H1 (cell line): ENCODE results near the gene HECTD4. TPM values are rescaled to one million over a fixed set of nuclear protein-coding genes. Genes with fewer than 3 reads are reported as not detected.

ENCODE experiments used
- CTCF ChIA-PET: fragments of 300-600 bp; sonication (Branson Sonifier 250); formaldehyde crosslinking; loops from one replicate; lab custom pipeline; 2021; ENCODE audit not compliant: partially characterized antibody; lab: Charles Lee
- POLR2A ChIA-PET: fragments of 300-600 bp; sonication (Branson Sonifier 250); formaldehyde crosslinking; loops from one replicate; lab custom pipeline; 2021; ENCODE audit warnings: inconsistent platforms; ENCODE audit not compliant: partially characterized antibody; lab: Charles Lee
- DNase-seq, 2 experiments: peaks; one replicate each; pipeline versions ENCODE4 v3.0.0 to v3.0.0-alpha.2; 2010 to 2022; ENCODE audit warnings: low spot score in 2 of 2, low read depth in 1 of 2, mixed read lengths in 1 of 2
- FAIRE-seq: peaks from 2 replicates; lab custom pipeline; 2011; peaks lifted over from hg19 to GRCh38; lab: Jason Lieb, UNC
- H2AFZ ChIP-seq: 2 replicates; pipeline ENCODE4 v1.8.1; 2012; ENCODE audit warnings: low read length, inconsistent platforms
- H2AK5ac ChIP-seq: 2 replicates; pipeline ENCODE4 v1.6.1; 2013; ENCODE audit warnings: low read depth, low read length
- H2BK120ac ChIP-seq: replicated peaks from 2 replicates; pipeline ENCODE3; 2013; ENCODE audit warnings: low read depth, low read length, inconsistent platforms
- H2BK12ac ChIP-seq: 2 replicates; pipeline ENCODE4 v1.6.1; 2013; ENCODE audit warnings: low read depth, low read length
- H2BK15ac ChIP-seq: 2 replicates; pipeline ENCODE4 v1.6.1; 2013; ENCODE audit warnings: low read length
- H2BK20ac ChIP-seq: 2 replicates; pipeline ENCODE4 v1.6.1; 2013; ENCODE audit warnings: low read length
- H2BK5ac ChIP-seq: 2 replicates; pipeline ENCODE4 v1.6.1; 2013; ENCODE audit warnings: low read depth, low read length
- H3K14ac ChIP-seq: 2 replicates; pipeline ENCODE4 v1.6.1; 2013; ENCODE audit warnings: inconsistent platforms; ENCODE audit not compliant: insufficient read length
- H3K18ac ChIP-seq: 2 replicates; pipeline ENCODE4 v1.6.1; 2013; ENCODE audit warnings: low read length; ENCODE audit errors: extremely low read depth
- H3K23ac ChIP-seq: 2 replicates; pipeline ENCODE4 v1.6.1; 2013; ENCODE audit warnings: inconsistent platforms; ENCODE audit not compliant: insufficient read length
- H3K23me2 ChIP-seq: 2 replicates; pipeline ENCODE4 v1.6.1; 2013; ENCODE audit warnings: low read depth, low read length
- H3K27ac ChIP-seq: 2 replicates; pipeline ENCODE4 v1.6.1; 2011; ENCODE audit warnings: low read depth, low read length, inconsistent platforms
- H3K27me3 ChIP-seq, 4 experiments: replicated peaks in 1 of 4; 1 replicate in 1 of 4; 2 replicates in 3 of 4; pipeline versions ENCODE4 v1.6.1 to v1.8.1; 2011 to 2013; ENCODE audit warnings: low read length in 3 of 4, mild to moderate bottlenecking in 3 of 4, inconsistent platforms in 2 of 4, mixed read lengths in 2 of 4, moderate library complexity in 1 of 4; ENCODE audit not compliant: control insufficient read depth in 3 of 4, insufficient read depth in 3 of 4; ENCODE audit errors: extremely low read depth in 1 of 4
- H3K36me3 ChIP-seq, 4 experiments: 2 replicates each; pipeline versions ENCODE4 v1.6.1 to v1.8.1; 2011 to 2013; ENCODE audit warnings: mild to moderate bottlenecking in 4 of 4, low read length in 3 of 4, moderate library complexity in 2 of 4, control low read depth in 1 of 4, inconsistent platforms in 1 of 4; ENCODE audit not compliant: insufficient read depth in 4 of 4, control insufficient read depth in 2 of 4
- H3K4ac ChIP-seq: replicated peaks from 2 replicates; pipeline ENCODE3; 2013; ENCODE audit warnings: low read length, low read depth, mixed read lengths, inconsistent platforms; ENCODE audit not compliant: insufficient read length
- H3K4me1 ChIP-seq, 4 experiments: replicated peaks in 1 of 4; 1 replicate in 1 of 4; 2 replicates in 3 of 4; pipeline versions ENCODE4 v1.6.1 to v1.8.1; 2011 to 2013; ENCODE audit warnings: low read length in 3 of 4, inconsistent platforms in 2 of 4, mixed read lengths in 1 of 4; ENCODE audit not compliant: insufficient read depth in 4 of 4, control insufficient read depth in 3 of 4
- H3K4me2 ChIP-seq, 2 experiments: 2 replicates each; pipeline versions ENCODE4 v1.6.1 to v1.8.1; 2011 to 2013; ENCODE audit warnings: low read depth in 2 of 2, low read length in 2 of 2, control low read depth in 1 of 2, inconsistent platforms in 1 of 2, mild to moderate bottlenecking in 1 of 2; ENCODE audit not compliant: insufficient read depth in 1 of 2
- H3K4me3 ChIP-seq, 4 experiments: fragments of 200-600, 300-600 bp in 1 of 4; sonication (generic), shearing (Covaris generic), sonication (Bioruptor Twin) in 1 of 4; 2 replicates each; pipeline versions ENCODE4 v1.5.1 to v1.8.1; 2011 to 2016; ENCODE audit warnings: low read length in 4 of 4, low read depth in 3 of 4, control low read depth in 2 of 4, inconsistent platforms in 2 of 4, mild to moderate bottlenecking in 2 of 4, mixed read lengths in 1 of 4, moderate library complexity in 1 of 4; ENCODE audit not compliant: insufficient read depth in 2 of 4; ENCODE audit errors: extremely low read depth in 1 of 4
- H3K56ac ChIP-seq: replicated peaks from 2 replicates; pipeline ENCODE3; 2013; ENCODE audit warnings: low read depth, mild to moderate bottlenecking, mixed read lengths, low read length, inconsistent platforms; ENCODE audit not compliant: insufficient read length
- H3K79me1 ChIP-seq: 2 replicates; pipeline ENCODE4 v1.6.1; 2013; ENCODE audit warnings: low read depth, low read length, control low read depth
- H3K79me2 ChIP-seq, 2 experiments: 2 replicates each; pipeline versions ENCODE4 v1.6.1 to v1.8.1; 2012 to 2013; ENCODE audit warnings: low read length in 2 of 2, mild to moderate bottlenecking in 2 of 2, inconsistent platforms in 1 of 2; ENCODE audit not compliant: insufficient read depth in 2 of 2, control insufficient read depth in 1 of 2
- H3K9ac ChIP-seq, 4 experiments: replicated peaks in 1 of 4; 1 replicate in 1 of 4; 2 replicates in 3 of 4; pipeline versions ENCODE4 v1.6.1 to v1.8.1; 2011 to 2013; ENCODE audit warnings: low read depth in 3 of 4, low read length in 3 of 4, control low read depth in 2 of 4, mild to moderate bottlenecking in 2 of 4, moderate library complexity in 2 of 4, inconsistent platforms in 1 of 4; ENCODE audit errors: extremely low read depth in 1 of 4
- H3K9me3 ChIP-seq, 2 experiments: 2 replicates each; pipeline versions ENCODE4 v1.6.1 to v1.8.1; 2012 to 2013; ENCODE audit warnings: mild to moderate bottlenecking in 2 of 2, moderate library complexity in 2 of 2, control low read depth in 1 of 2, inconsistent platforms in 1 of 2, low read depth in 1 of 2, low read length in 1 of 2, mixed read lengths in 1 of 2; ENCODE audit not compliant: insufficient read depth in 2 of 2
- H4K20me1 ChIP-seq, 2 experiments: replicated peaks in 1 of 2; 2 replicates each; pipeline versions ENCODE3 to v1.8.1; 2011 to 2013; ENCODE audit warnings: inconsistent platforms in 2 of 2, low read length in 2 of 2, mild to moderate bottlenecking in 1 of 2; ENCODE audit not compliant: insufficient read depth in 2 of 2, control insufficient read depth in 1 of 2
- H4K5ac ChIP-seq: 2 replicates; pipeline ENCODE4 v1.6.1; 2013; ENCODE audit warnings: low read length, low read depth, mixed read lengths, inconsistent platforms; ENCODE audit not compliant: insufficient read length
- H4K8ac ChIP-seq: 2 replicates; pipeline ENCODE4 v1.8.0; 2013; ENCODE audit warnings: mild to moderate bottlenecking, moderate library complexity, low read length, inconsistent platforms; ENCODE audit not compliant: insufficient read depth; ENCODE audit errors: extremely low read depth
- H4K91ac ChIP-seq: replicated peaks from 2 replicates; pipeline ENCODE3; 2013; ENCODE audit warnings: low read length, mixed read lengths, inconsistent platforms; ENCODE audit not compliant: insufficient read length
- EGR1 ChIP-seq: IDR thresholded peaks from 2 replicates; pipeline ENCODE4 v1.6.1; 2011; ENCODE audit warnings: low read depth, low read length, borderline replicate concordance
- POU5F1 ChIP-seq: IDR thresholded peaks from 2 replicates; pipeline ENCODE4 v1.6.1; 2011; ENCODE audit warnings: low read depth, mild to moderate bottlenecking, low read length, moderate library complexity
- WGBS, 2 experiments: shearing (Covaris generic) in 1 of 2; methylation state at CpG; one replicate each; pipeline versions ENCODE4 v1.1.6 to v1.1.7; 2013 to 2015; ENCODE audit warnings: low lambda C conversion rate in 2 of 2, mixed read lengths in 2 of 2, inconsistent platforms in 1 of 2, low coverage in 1 of 2, missing lambda C conversion rate in 1 of 2; ENCODE audit not compliant: insufficient replicate concordance in 2 of 2, insufficient coverage in 1 of 2, insufficient read length in 1 of 2; ENCODE audit errors: extremely low coverage in 1 of 2, missing lambda C conversion rate in 1 of 2; 5-methylcytosine and 5-hydroxymethylcytosine counted together
- polyA plus RNA-seq, 7 experiments: library from polyadenylated mRNA; depleted of rRNA in 3 of 7; stranded (reverse) in 5 of 7; unstranded in 2 of 7; fragments of >200 nt in 5 of 7; fragments of 200-250 nt in 2 of 7; gene quantifications; 1 replicate in 5 of 7; 2 replicates in 1 of 7; 4 replicates in 1 of 7; pipeline versions ENCODE4 v1.2.1 to v1.2.3, GENCODE V29; 2011 to 2013; ENCODE audit warnings: missing spikeins in 2 of 7, mixed read lengths in 2 of 7
- total RNA-seq: library from RNA; stranded (reverse); fragmentation: NEBNext Ultra II Directional; extraction: Animal tissue kit (Norgen Biotek cat#: 25700); gene quantifications from 2 replicates; pipeline ENCODE4 v1.2.1, GENCODE V29; 2021
- TF ChIP-seq, protein P1 (sequence below), 3 experiments: IDR thresholded peaks; 1 replicate in 2 of 3; 2 replicates in 1 of 3; pipeline versions ENCODE4 v1.5.1 to v1.6.1; 2011; ENCODE audit warnings: low read length in 3 of 3, mild to moderate bottlenecking in 3 of 3, inconsistent platforms in 2 of 3, low read depth in 1 of 3, moderate library complexity in 1 of 3; ENCODE audit not compliant: insufficient read depth in 1 of 3; ENCODE audit errors: control extremely low read depth in 1 of 3

HECTD4 gene
- total and polyA plus RNA-seq, 2 of the 8 experiments (the other 6 are each of a cell fraction or from before 2014, with no cell fraction given): 6.5 to 33.7 TPM

DNA sequence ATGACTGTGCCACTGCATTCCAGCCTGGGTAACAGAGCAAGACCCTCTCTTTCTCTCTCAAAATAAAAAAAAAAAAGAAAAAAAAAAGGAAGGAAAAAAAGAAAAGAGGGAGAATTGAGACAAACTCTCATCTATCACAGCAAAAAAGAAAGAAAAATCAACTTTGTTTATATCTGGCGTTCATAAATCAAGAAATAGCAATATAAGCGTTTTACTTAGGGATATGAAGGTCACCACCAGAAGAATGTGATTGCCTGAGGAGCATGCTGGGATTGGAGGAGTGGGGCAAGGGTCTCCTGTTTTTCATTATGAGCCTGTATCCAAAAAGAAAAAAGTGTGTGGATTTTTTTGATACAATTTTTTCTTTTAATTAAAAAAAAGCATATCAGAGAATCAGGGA lies 78.4 kb downstream of the HECTD4 start:
- Histone ChIP-seq H2BK20ac (no peak overlapping the region), H3K23ac (no peak overlapping the region), H3K9me3 (no peaks in the 10 kb centered on the region), H3K23me2 (no peaks in the 10 kb centered on the region), H2AK5ac (no peak overlapping the region), H4K91ac (no peak overlapping the region), H3K4ac (no peak overlapping the region), H4K8ac (no peak overlapping the region), H4K20me1 (no peaks in the 10 kb centered on the region), H3K27ac (no peak overlapping the region), H3K56ac (no peak overlapping the region), H3K14ac (no peak overlapping the region), H2AFZ (no peak overlapping the region), H3K4me3 (no peak overlapping the region), H3K9ac (no peak overlapping the region), H3K79me2 (no peaks in the 10 kb centered on the region), H3K27me3 (no peaks in the 10 kb centered on the region), H2BK5ac (no peak overlapping the region), H2BK15ac (no peak overlapping the region), H4K5ac (no peak overlapping the region), H2BK12ac (no peak overlapping the region), H3K4me1 (no peaks in the 10 kb centered on the region), H3K36me3 (peaks cover 0 to 11% (median 1%) of the 10 kb centered on the region in 4 experiments; a peak in 1 of 8 replicates), H3K79me1 (no peaks in the 10 kb centered on the region), H3K4me2 (no peak overlapping the region), H2BK120ac (no peak overlapping the region), H3K18ac (no peak overlapping the region)
- CTCF ChIA-PET: no interaction called here
- 97% methylated on average over 2 of the region's 2 CpGs; no CpG with 5 or more reads in 1 of the 2 experiments for WGBS, 2 experiments
- FAIRE-seq: no peak
- no peak for DNase-seq
- POLR2A ChIA-PET: no interaction called here
- no peak for TF ChIP-seq EGR1
- TF ChIP-seq POU5F1: no peak
- TF ChIP-seq, protein P1, sequence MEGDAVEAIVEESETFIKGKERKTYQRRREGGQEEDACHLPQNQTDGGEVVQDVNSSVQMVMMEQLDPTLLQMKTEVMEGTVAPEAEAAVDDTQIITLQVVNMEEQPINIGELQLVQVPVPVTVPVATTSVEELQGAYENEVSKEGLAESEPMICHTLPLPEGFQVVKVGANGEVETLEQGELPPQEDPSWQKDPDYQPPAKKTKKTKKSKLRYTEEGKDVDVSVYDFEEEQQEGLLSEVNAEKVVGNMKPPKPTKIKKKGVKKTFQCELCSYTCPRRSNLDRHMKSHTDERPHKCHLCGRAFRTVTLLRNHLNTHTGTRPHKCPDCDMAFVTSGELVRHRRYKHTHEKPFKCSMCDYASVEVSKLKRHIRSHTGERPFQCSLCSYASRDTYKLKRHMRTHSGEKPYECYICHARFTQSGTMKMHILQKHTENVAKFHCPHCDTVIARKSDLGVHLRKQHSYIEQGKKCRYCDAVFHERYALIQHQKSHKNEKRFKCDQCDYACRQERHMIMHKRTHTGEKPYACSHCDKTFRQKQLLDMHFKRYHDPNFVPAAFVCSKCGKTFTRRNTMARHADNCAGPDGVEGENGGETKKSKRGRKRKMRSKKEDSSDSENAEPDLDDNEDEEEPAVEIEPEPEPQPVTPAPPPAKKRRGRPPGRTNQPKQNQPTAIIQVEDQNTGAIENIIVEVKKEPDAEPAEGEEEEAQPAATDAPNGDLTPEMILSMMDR (IDR thresholded peaks at IDR 0.05; ENCODE audit: control extremely low read depth in 1 of 3, insufficient read depth in 1 of 3, low read depth in 1 of 3, low read length in 3 of 3): no peak
